HUES48 (cell line): Measurements from ENCODE around the gene CNOT11.

Experiments
- H3K27ac ChIP-seq: one replicate; pipeline ENCODE4 v1.7.0; 2013; ENCODE audit warnings: low read depth, low read length, inconsistent platforms
- H3K27me3 ChIP-seq: 2 replicates; pipeline ENCODE4 v1.6.1; 2013; ENCODE audit warnings: mild to moderate bottlenecking, low read length; ENCODE audit not compliant: control insufficient read depth, insufficient read depth
- H3K36me3 ChIP-seq: 2 replicates; pipeline ENCODE4 v1.6.1; 2013; ENCODE audit warnings: low read length; ENCODE audit not compliant: control insufficient read depth, insufficient read depth
- H3K4me1 ChIP-seq: 2 replicates; pipeline ENCODE4 v1.6.1; 2013; ENCODE audit warnings: mild to moderate bottlenecking, low read length; ENCODE audit not compliant: control insufficient read depth, insufficient read depth
- H3K4me3 ChIP-seq: 2 replicates; pipeline ENCODE4 v1.5.1; 2013; ENCODE audit warnings: mild to moderate bottlenecking, low read depth, low read length
- H3K9ac ChIP-seq: 2 replicates; pipeline ENCODE4 v1.6.1; 2013; ENCODE audit warnings: mild to moderate bottlenecking, low read depth, low read length, moderate library complexity
- H3K9me3 ChIP-seq: 2 replicates; pipeline ENCODE4 v1.6.1; 2013; ENCODE audit warnings: low read length; ENCODE audit not compliant: control insufficient read depth, insufficient read depth

CNOT11 gene

DNA sequence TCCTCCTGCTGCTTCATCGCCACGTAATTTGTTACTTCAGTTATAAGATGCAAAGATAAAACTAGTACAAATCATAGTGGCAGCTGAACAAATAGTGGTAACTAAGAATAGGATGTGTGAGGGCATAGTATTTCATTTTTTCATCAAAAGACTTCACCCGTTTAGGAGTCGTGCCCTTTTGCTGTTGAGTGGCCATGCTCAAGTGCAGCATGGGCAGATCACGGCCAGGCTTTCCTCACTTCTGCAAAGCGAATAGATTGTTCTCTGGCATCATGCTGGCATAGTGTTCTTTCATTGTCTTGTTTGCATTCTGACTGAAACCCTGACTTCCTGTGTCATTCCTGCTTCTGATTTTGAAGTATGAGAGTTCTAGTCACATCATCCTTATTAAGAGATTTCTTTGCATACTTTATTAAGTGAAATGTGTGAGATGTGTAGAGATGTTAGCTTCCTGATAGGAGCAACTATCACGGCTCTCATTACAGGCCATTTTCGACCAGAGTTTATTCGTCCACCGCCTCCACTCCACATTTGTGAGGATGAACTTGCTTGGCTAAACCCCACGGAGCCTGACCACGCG, 11.8 kb downstream of the CNOT11 start:
- Histone ChIP-seq H3K27ac (no peak overlapping the region), H3K4me3 (no peak overlapping the region), H3K36me3 (peaks cover 90% of the 10 kb centered on the region)

DNA sequence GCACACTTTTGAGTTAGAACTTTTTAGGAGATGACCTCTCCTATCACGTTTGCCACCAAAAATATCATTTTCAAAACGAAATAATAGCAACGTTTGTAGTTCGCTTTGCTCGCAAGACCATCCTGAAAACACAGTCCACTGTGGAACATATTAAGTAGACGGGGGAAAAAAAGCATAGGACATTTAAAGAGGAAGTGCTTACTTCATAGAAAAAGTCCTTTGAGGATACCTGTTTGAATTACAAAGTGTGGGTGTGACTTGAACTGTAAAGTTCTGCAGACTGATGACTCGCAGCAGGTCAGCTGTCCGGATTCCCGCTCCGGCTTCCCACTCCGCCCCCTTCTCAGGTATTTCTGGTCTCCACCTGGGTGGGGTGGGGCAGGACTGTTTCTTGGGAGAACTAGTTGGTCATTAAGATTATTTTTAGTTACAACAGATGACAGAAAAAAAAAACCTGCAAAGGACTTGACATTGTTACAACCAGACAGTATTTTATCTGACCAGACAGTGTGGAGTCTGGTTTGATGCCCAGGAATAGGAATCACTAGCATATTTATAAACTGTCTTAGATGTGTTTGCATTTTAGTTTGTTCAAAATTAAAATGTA, 13.3 kb downstream of the CNOT11 start:
- Histone ChIP-seq H3K9me3 (no peaks in the 10 kb centered on the region), H3K4me1 (no peaks in the 10 kb centered on the region), H3K36me3 (peaks cover 96% of the 10 kb centered on the region), H3K9ac (no peak overlapping the region), H3K4me3 (no peak overlapping the region), H3K27ac (peak overlapping the region; percentile 4), H3K27me3 (no peaks in the 10 kb centered on the region)

More for the DNA sequence above, 11.8 kb downstream of the CNOT11 start:
- H3K4me1 ChIP-seq = no peaks in the 10 kb centered on the region
- H3K27me3 ChIP-seq = no peaks in the 10 kb centered on the region
- H3K9me3 ChIP-seq = no peaks in the 10 kb centered on the region
- H3K9ac ChIP-seq = no peak overlapping the region

- Histone ChIP-seq H3K27me3 (no peaks in the 10 kb centered on the region), H3K9ac (no peak overlapping the region), H3K27ac (no peak overlapping the region), H3K4me3 (no peak overlapping the region), H3K36me3 (peaks cover 100% of the 10 kb centered on the region), H3K9me3 (no peaks in the 10 kb centered on the region), H3K4me1 (no peaks in the 10 kb centered on the region)
Measured at GRCh38 chr2:101267671-101268656, 15.3 kb downstream of the CNOT11 start.

- peaks cover 90% of the 10 kb centered on the region for H3K36me3 ChIP-seq
Measured at GRCh38 chr2:101270700-101271259, 18.1 kb downstream of the CNOT11 start.

DNA sequence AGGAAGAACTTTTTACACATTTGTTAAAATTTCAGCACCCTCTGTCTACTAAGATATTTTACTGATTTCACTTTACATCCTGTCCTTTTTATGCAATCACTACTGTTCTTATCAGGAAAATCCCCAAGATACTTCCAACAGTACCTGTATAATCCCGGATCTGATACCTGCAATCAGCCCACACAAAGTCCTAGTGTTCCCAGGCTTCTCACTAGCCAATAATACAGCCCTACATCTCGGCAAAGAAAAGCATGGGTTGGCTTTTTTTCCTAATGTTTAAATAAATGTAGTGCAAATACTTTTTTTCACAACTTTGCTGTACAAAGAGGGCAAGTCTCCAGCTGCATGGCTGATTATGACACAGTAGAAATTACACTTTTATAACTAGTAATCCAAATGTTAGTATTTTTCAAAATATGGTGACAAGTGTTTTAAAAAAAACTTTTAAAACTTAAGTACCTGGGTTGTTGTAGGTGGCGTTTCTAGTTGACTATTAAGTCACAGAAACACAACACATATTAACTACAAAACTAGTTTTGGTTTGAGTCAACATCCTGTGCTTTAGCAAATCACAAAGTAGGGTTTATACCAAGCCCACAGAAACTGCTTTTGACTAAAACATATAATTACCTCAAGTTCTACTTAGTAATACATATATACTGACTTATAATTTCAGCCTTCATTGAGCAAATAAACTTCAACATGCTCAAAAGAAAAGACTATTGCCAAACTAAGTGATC, 19.5 kb downstream of the CNOT11 start:
- H3K4me1 ChIP-seq = no peaks in the 10 kb centered on the region
- peaks cover 82% of the 10 kb centered on the region for H3K36me3 ChIP-seq
- H3K27ac ChIP-seq = no peak overlapping the region
- no peaks in the 10 kb centered on the region for H3K27me3 ChIP-seq
- H3K4me3 ChIP-seq = no peak overlapping the region
- no peaks in the 10 kb centered on the region for H3K9me3 ChIP-seq
- H3K9ac ChIP-seq = no peak overlapping the region

More at GRCh38 chr2:101270700-101271259, 18.1 kb downstream of the CNOT11 start:
- Histone ChIP-seq H3K27ac (no peak overlapping the region), H3K27me3 (no peaks in the 10 kb centered on the region), H3K4me1 (no peaks in the 10 kb centered on the region), H3K9ac (no peak overlapping the region), H3K9me3 (no peaks in the 10 kb centered on the region), H3K4me3 (no peak overlapping the region)

- Histone ChIP-seq H3K4me3 (no peak overlapping the region), H3K27ac (no peak overlapping the region), H3K36me3 (peaks cover 74% of the 10 kb centered on the region), H3K4me1 (no peaks in the 10 kb centered on the region), H3K27me3 (no peaks in the 10 kb centered on the region), H3K9me3 (no peaks in the 10 kb centered on the region), H3K9ac (no peak overlapping the region)
Measured at GRCh38 chr2:101273056-101273455, 20.4 kb downstream of the CNOT11 start.

GRCh38 chr2:101274142-101274541, 21.5 kb downstream of the CNOT11 start:
- Histone ChIP-seq H3K27me3 (no peaks in the 10 kb centered on the region), H3K27ac (no peak overlapping the region), H3K9ac (no peak overlapping the region), H3K9me3 (no peaks in the 10 kb centered on the region), H3K4me1 (no peaks in the 10 kb centered on the region), H3K36me3 (peaks cover 72% of the 10 kb centered on the region), H3K4me3 (no peak overlapping the region)

DNA sequence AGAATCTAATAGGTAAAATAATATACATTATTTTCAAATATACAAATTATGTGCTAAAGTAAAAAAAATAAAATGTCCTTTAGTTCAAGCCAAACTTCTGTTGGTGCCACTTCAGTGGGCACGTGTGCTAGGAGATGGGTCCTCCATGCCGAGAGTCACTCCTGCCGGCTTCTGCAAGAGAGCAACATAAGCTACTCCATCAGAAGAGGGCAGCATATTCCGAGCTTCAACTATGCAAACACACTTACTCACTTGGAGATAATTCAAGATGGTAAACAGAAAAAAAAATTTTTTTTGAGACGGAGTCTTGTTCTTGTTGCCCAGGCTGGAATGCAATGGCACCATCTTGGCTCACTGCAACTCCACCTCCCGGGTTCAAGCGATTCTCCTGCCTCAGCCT, 24.4 kb downstream of the CNOT11 start:
- no peak overlapping the region for H3K4me3 ChIP-seq
- H3K4me1 ChIP-seq = no peaks in the 10 kb centered on the region
- H3K27me3 ChIP-seq = no peaks in the 10 kb centered on the region
- peaks cover 66% of the 10 kb centered on the region for H3K36me3 ChIP-seq
- no peak overlapping the region for H3K27ac ChIP-seq
- no peaks in the 10 kb centered on the region for H3K9me3 ChIP-seq
- H3K9ac ChIP-seq = no peak overlapping the region

DNA sequence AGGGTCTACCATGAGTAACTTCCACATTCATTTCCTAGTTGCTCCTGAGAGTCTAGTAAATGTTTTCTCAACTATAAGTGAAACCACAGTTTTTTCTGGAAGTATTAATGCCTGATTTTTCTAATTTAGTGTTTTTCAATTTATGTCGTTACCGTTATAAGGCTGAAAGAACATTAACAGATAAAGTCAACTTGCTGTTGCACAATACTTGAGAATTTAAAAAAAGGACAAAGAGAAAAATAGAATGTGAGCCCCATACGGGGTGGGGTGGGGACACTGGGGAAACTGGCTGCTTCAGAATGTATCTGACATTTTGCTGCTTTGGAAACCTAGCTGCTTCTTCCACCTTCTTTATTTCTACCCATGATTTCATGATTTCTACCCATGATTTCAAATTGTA, 26.2 kb downstream of the CNOT11 start:
- no peaks in the 10 kb centered on the region for H3K4me1 ChIP-seq
- no peak overlapping the region for H3K9ac ChIP-seq
- no peak overlapping the region for H3K27ac ChIP-seq
- H3K9me3 ChIP-seq = no peaks in the 10 kb centered on the region
- H3K27me3 ChIP-seq = no peaks in the 10 kb centered on the region
- peaks cover 65% of the 10 kb centered on the region for H3K36me3 ChIP-seq
- H3K4me3 ChIP-seq = no peak overlapping the region

DNA sequence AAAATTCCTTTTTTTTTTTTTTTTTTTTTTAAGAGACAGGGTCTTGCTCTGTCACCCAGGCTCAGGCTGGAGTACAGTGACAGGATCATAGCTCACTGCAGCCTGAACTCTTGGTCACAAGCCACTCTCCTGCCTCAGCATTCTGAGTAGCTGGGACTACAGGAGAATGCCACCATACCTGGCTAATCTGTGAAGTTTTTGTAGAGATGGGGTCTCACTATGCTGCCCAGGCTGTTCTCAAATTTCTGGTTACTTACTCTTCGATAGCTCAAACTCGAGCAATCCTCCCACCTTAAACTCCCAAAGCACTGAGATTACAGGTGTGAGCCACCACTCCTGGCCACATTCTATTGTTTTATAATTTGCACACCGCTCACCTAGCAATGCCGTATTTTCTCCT, 28.8 kb downstream of the CNOT11 start:
- no peak overlapping the region for H3K27ac ChIP-seq
- no peaks in the 10 kb centered on the region for H3K9me3 ChIP-seq
- H3K4me1 ChIP-seq = no peaks in the 10 kb centered on the region
- H3K9ac ChIP-seq = no peak overlapping the region
- H3K36me3 ChIP-seq = peaks cover 68% of the 10 kb centered on the region
- no peaks in the 10 kb centered on the region for H3K27me3 ChIP-seq
- H3K4me3 ChIP-seq = no peak overlapping the region
